ENCODE measurements around the gene TRAF3IP1.
"Not testable (repeated sequence)": the region's sequence is repeated elsewhere in the genome, so short reads cannot be mapped to it uniquely, and the experiment has no call there.

Gene TRAF3IP1

GRCh38 chr2:238382381-238382781 is 62.1 kb downstream of the TRAF3IP1 start:
- DNase-seq, result no peak

- no peak for DNase-seq
Measured at GRCh38 chr2:238383135-238383534, 62.8 kb downstream of the TRAF3IP1 start.

- no peak for DNase-seq
Measured at GRCh38 chr2:238383743-238384380, 63.5 kb downstream of the TRAF3IP1 start.

GRCh38 chr2:238387332-238387731 is 67.0 kb downstream of the TRAF3IP1 start:
- no peak for DNase-seq

- DNase-seq, result no peak
Measured at GRCh38 chr2:238388794-238389193, 68.5 kb downstream of the TRAF3IP1 start.

GRCh38 chr2:238389988-238390589 is 69.8 kb downstream of the TRAF3IP1 start:
- no peak for DNase-seq

- DNase-seq, result no peak
Measured at GRCh38 chr2:238391042-238391689, 70.8 kb downstream of the TRAF3IP1 start.

- no peak for DNase-seq
Measured at GRCh38 chr2:238396663-238397062, 76.3 kb downstream of the TRAF3IP1 start.

GRCh38 chr2:238397356-238397755 is 77.0 kb downstream of the TRAF3IP1 start:
- DNase-seq, result no peak

- DNase-seq, result no peak
Measured at GRCh38 chr2:238398577-238398976, 78.3 kb downstream of the TRAF3IP1 start.

GRCh38 chr2:238399094-238399493 is 78.8 kb downstream of the TRAF3IP1 start:
- DNase-seq, result no peak

- no peak for DNase-seq
Measured at GRCh38 chr2:238401551-238401950, 81.2 kb downstream of the TRAF3IP1 start.

GRCh38 chr2:238403632-238404405 is 83.5 kb downstream of the TRAF3IP1 start:
- DNase-seq, result no peak

GRCh38 chr2:238404406-238405216 is 84.3 kb downstream of the TRAF3IP1 start:
- no peak for DNase-seq

- DNase-seq, result not testable (repeated sequence)
Measured at GRCh38 chr2:238405217-238405555, 84.9 kb downstream of the TRAF3IP1 start.

- DNase-seq, result no peak
Measured at GRCh38 chr2:238406221-238406997, 86.1 kb downstream of the TRAF3IP1 start.

GRCh38 chr2:238406998-238407285 is 86.6 kb downstream of the TRAF3IP1 start:
- DNase-seq, result no peak

GRCh38 chr2:238407566-238407965 is 87.2 kb downstream of the TRAF3IP1 start:
- no peak for DNase-seq

GRCh38 chr2:238408615-238409340 is 88.5 kb downstream of the TRAF3IP1 start:
- no peak for DNase-seq

GRCh38 chr2:238409341-238410199 is 89.3 kb downstream of the TRAF3IP1 start:
- DNase-seq, result no peak
